ENCODE results near the gene PPCDC.

Gene PPCDC

GRCh38 chr15:74995779-74996765 is 27.3 kb upstream of the PPCDC start:
- DNase-seq (ENCODE audit: low read depth) = no peak
- no peak for TF ChIP-seq CTCF (conservative IDR thresholded peaks at IDR 0.05; ENCODE audit: low read length)

GRCh38 chr15:74997141-74997540 is 26.2 kb upstream of the PPCDC start:
- no peak overlapping the region for H3K4me3 ChIP-seq (ENCODE audit: low read length)
- no peak for TF ChIP-seq CTCF (conservative IDR thresholded peaks at IDR 0.05; ENCODE audit: low read length)
- DNase-seq (ENCODE audit: low read depth) = no peak

More at GRCh38 chr15:74995779-74996765, 27.3 kb upstream of the PPCDC start:
- H3K4me3 ChIP-seq (ENCODE audit: low read length) = peak overlapping the region; percentile 85

GRCh38 chr15:74997543-74997942 is 25.8 kb upstream of the PPCDC start:
- H3K4me3 ChIP-seq (ENCODE audit: low read length) = no peak overlapping the region
- DNase-seq (ENCODE audit: low read depth) = no peak
- TF ChIP-seq CTCF (conservative IDR thresholded peaks at IDR 0.05; ENCODE audit: low read length) = no peak

- TF ChIP-seq CTCF (conservative IDR thresholded peaks at IDR 0.05; ENCODE audit: low read length) = no peak
- DNase-seq (ENCODE audit: low read depth) = no peak
- no peak overlapping the region for H3K4me3 ChIP-seq (ENCODE audit: low read length)
These were observed 22.1 kb upstream of the PPCDC start for GRCh38 chr15:75001310-75001709.

- DNase-seq (ENCODE audit: low read depth) = no peak
- no peak for TF ChIP-seq CTCF (conservative IDR thresholded peaks at IDR 0.05; ENCODE audit: low read length)
These were observed 21.0 kb upstream of the PPCDC start for GRCh38 chr15:75002398-75002797.

GRCh38 chr15:75007216-75007615 is 16.2 kb upstream of the PPCDC start:
- no peak for TF ChIP-seq CTCF (conservative IDR thresholded peaks at IDR 0.05; ENCODE audit: low read length)
- H3K4me3 ChIP-seq (ENCODE audit: low read length) = no peak overlapping the region
- no peak for DNase-seq (ENCODE audit: low read depth)

More at GRCh38 chr15:75002398-75002797, 21.0 kb upstream of the PPCDC start:
- no peak overlapping the region for H3K4me3 ChIP-seq (ENCODE audit: low read length)

- H3K4me3 ChIP-seq (ENCODE audit: low read length) = no peak overlapping the region
- DNase-seq (ENCODE audit: low read depth) = no peak
These were observed 15.2 kb upstream of the PPCDC start for GRCh38 chr15:75008221-75008625.

More at GRCh38 chr15:75008221-75008625, 15.2 kb upstream of the PPCDC start:
- no peak for TF ChIP-seq CTCF (conservative IDR thresholded peaks at IDR 0.05; ENCODE audit: low read length)
